ENCODE measurements around the gene PNPLA5.
A peak's percentile ranks its signal among the peaks of the same experiment; 100 is the strongest.

Gene PNPLA5

GRCh38 chr22:43855431-43855830 is 36.4 kb downstream of the PNPLA5 start:
- H3K27ac Mint-ChIP-seq (ENCODE audit: low read depth): no peak overlapping the region
- ATAC-seq (replicated peaks; ENCODE audit: extremely low read depth, poor library complexity, severe bottlenecking) (no peak), DNase-seq (ENCODE audit: low spot score in 2 of 2) (no peak)
- H3K9me3 Mint-ChIP-seq: peaks cover 7% of the 10 kb centered on the region
- H3K36me3 Mint-ChIP-seq (ENCODE audit: insufficient read depth): no peaks in the 10 kb centered on the region
- H3K4me3 Mint-ChIP-seq: no peak overlapping the region
- H3K27me3 Mint-ChIP-seq: peaks cover 92% of the 10 kb centered on the region
- no peaks in the 10 kb centered on the region for H3K4me1 Mint-ChIP-seq

DNA sequence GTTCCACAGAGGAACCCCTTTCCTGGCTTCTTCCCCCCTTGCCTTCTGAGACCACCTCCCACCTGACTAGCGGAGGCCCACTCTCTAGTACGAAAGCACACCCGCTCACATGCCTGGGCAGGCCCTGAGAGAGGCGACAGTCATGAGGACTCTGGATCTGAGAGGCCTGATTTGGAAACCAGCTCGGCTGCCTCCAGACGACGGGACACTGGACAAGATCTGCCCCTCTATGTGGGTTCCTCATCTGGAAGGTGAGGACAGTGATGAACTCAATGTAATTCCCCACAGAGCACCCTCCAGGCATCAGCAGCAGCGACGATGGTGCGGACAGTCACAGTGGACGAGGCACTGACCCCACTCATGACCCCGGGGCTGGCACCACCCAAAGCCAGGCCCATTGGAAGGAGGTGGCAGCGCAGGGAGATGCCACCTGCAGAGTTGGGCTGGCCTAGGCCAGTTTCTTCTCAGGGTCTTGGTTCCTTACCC is 37.0 kb downstream of the PNPLA5 start:
- DNase-seq (ENCODE audit: low spot score in 2 of 2) (no peak), ATAC-seq (replicated peaks; ENCODE audit: extremely low read depth, poor library complexity, severe bottlenecking) (no peak)
- Mint-ChIP-seq H3K27ac (ENCODE audit: low read depth) (no peak overlapping the region), H3K36me3 (ENCODE audit: insufficient read depth) (no peaks in the 10 kb centered on the region), H3K27me3 (peaks cover 92% of the 10 kb centered on the region), H3K4me3 (no peak overlapping the region), H3K4me1 (no peaks in the 10 kb centered on the region), H3K9me3 (peaks cover 7% of the 10 kb centered on the region)

GRCh38 chr22:43854121-43854785 is 37.6 kb downstream of the PNPLA5 start:
- no peaks in the 10 kb centered on the region for H3K4me1 Mint-ChIP-seq
- H3K27me3 Mint-ChIP-seq: peaks cover 92% of the 10 kb centered on the region
- no peak overlapping the region for H3K27ac Mint-ChIP-seq (ENCODE audit: low read depth)

GRCh38 chr22:43853328-43853931 is 38.4 kb downstream of the PNPLA5 start:
- H3K36me3 Mint-ChIP-seq (ENCODE audit: insufficient read depth): no peaks in the 10 kb centered on the region
- ATAC-seq (replicated peaks; ENCODE audit: extremely low read depth, poor library complexity, severe bottlenecking): no peak
- peaks cover 90% of the 10 kb centered on the region for H3K27me3 Mint-ChIP-seq
- H3K9me3 Mint-ChIP-seq: peaks cover 7% of the 10 kb centered on the region
- no peaks in the 10 kb centered on the region for H3K4me1 Mint-ChIP-seq
- no peak for DNase-seq (ENCODE audit: low spot score in 2 of 2)
- H3K27ac Mint-ChIP-seq (ENCODE audit: low read depth): no peak overlapping the region
- H3K4me3 Mint-ChIP-seq: no peak overlapping the region

More at GRCh38 chr22:43854121-43854785, 37.6 kb downstream of the PNPLA5 start:
- Mint-ChIP-seq H3K9me3 (peaks cover 7% of the 10 kb centered on the region), H3K4me3 (no peak overlapping the region), H3K36me3 (ENCODE audit: insufficient read depth) (no peaks in the 10 kb centered on the region)
- ATAC-seq (replicated peaks; ENCODE audit: extremely low read depth, poor library complexity, severe bottlenecking) (no peak), DNase-seq (ENCODE audit: low spot score in 2 of 2) (no peak)

- H3K27ac Mint-ChIP-seq (ENCODE audit: low read depth): no peak overlapping the region
- no peak for ATAC-seq (replicated peaks; ENCODE audit: extremely low read depth, poor library complexity, severe bottlenecking)
- H3K9me3 Mint-ChIP-seq: peaks cover 7% of the 10 kb centered on the region
- H3K36me3 Mint-ChIP-seq (ENCODE audit: insufficient read depth): no peaks in the 10 kb centered on the region
- H3K4me3 Mint-ChIP-seq: no peak overlapping the region
- H3K4me1 Mint-ChIP-seq: no peaks in the 10 kb centered on the region
- H3K27me3 Mint-ChIP-seq: peaks cover 86% of the 10 kb centered on the region
- no peak for DNase-seq (ENCODE audit: low spot score in 2 of 2)
Measured at GRCh38 chr22:43852573-43853327, 39.1 kb downstream of the PNPLA5 start.

GRCh38 chr22:43851979-43852307 is 39.9 kb downstream of the PNPLA5 start:
- no peak for ATAC-seq (replicated peaks; ENCODE audit: extremely low read depth, poor library complexity, severe bottlenecking)
- Mint-ChIP-seq H3K4me3 (no peak overlapping the region), H3K9me3 (peaks cover 3% of the 10 kb centered on the region), H3K27me3 (peaks cover 86% of the 10 kb centered on the region), H3K27ac (ENCODE audit: low read depth) (no peak overlapping the region), H3K36me3 (ENCODE audit: insufficient read depth) (no peaks in the 10 kb centered on the region), H3K4me1 (no peaks in the 10 kb centered on the region)
- no peak for DNase-seq (ENCODE audit: low spot score in 2 of 2)

DNA sequence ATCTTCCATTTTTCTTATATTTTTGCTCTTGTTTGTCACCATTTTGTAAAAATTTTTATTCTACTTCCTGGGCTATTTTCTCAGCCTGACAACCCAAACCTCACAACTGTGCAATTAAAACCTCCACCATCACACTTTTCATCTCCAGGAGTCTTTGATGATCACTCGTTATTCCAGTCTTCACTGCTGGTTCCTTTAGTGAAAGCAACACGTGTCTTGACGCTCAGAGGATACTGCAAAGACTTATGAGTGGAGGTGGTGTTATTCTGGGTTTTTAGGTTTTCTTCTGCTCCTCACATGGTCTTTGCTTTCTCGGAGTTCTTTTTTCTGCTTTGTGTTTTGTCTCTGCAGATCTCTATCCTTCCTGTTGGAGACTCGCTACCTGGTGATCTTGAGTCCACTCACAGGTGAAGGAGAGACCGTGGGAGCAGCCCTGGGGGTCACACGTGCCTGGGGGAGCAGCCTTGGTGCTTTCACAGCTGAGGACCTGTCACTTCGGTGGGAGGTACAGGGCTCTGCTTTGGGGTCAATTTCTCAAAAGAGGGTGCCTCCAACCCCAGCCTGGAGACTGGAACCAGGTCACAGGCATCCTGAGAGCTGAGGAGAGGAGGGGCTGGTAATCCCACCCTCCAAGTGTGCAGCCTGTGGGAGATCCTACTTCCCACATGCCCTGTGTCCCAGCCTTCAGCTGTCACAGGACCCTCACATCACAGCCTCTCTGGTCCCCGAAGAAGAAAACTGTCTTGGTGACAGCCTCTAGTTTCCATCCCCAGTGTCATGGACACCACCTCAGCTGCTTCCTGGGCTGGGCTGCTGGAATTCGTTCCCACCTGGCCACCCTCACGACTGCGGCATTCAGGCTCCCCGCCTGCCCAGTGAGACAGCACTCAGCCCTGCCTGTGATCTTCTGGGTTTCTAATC is 40.5 kb downstream of the PNPLA5 start:
- ATAC-seq (replicated peaks; ENCODE audit: extremely low read depth, poor library complexity, severe bottlenecking): no peak
- peaks cover 85% of the 10 kb centered on the region for H3K27me3 Mint-ChIP-seq
- H3K9me3 Mint-ChIP-seq: no peaks in the 10 kb centered on the region
- H3K36me3 Mint-ChIP-seq (ENCODE audit: insufficient read depth): no peaks in the 10 kb centered on the region
- peak overlapping the region; percentile 20 for H3K27ac Mint-ChIP-seq (ENCODE audit: low read depth)
- H3K4me1 Mint-ChIP-seq: no peaks in the 10 kb centered on the region
- no peak overlapping the region for H3K4me3 Mint-ChIP-seq
- DNase-seq (ENCODE audit: low spot score in 2 of 2): no peak

DNA sequence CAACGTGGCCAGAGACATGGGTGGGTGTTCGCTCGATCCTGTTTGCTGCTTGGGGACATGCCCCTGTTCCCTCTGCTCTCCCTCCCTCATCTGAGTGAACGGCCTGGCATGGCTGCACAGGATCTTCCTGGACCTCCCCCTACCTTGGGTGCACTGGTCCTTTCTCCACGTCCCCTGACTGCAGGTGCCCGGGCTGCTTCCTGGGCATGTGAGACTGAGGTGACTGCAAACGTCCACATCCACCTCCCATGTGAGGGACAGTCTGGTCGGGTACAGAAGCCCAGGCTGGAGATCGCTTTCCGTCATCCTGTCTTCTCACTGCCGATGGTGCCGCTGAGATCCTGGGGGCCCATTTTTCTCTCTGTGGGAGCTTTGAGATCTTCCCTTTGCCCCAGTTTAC is 41.3 kb downstream of the PNPLA5 start:
- Mint-ChIP-seq H3K27me3 (peaks cover 85% of the 10 kb centered on the region), H3K9me3 (no peaks in the 10 kb centered on the region), H3K4me1 (no peaks in the 10 kb centered on the region), H3K27ac (ENCODE audit: low read depth) (peak overlapping the region; percentile 20), H3K4me3 (no peak overlapping the region), H3K36me3 (ENCODE audit: insufficient read depth) (no peaks in the 10 kb centered on the region)
- no peak for DNase-seq (ENCODE audit: low spot score in 2 of 2)
- ATAC-seq (replicated peaks; ENCODE audit: extremely low read depth, poor library complexity, severe bottlenecking): no peak

- ATAC-seq (replicated peaks; ENCODE audit: extremely low read depth, poor library complexity, severe bottlenecking) (no peak), DNase-seq (ENCODE audit: low spot score in 2 of 2) (no peak)
- no peak overlapping the region for H3K27ac Mint-ChIP-seq (ENCODE audit: low read depth)
- H3K9me3 Mint-ChIP-seq: no peaks in the 10 kb centered on the region
- no peak overlapping the region for H3K4me3 Mint-ChIP-seq
- H3K4me1 Mint-ChIP-seq: no peaks in the 10 kb centered on the region
- peaks cover 88% of the 10 kb centered on the region for H3K27me3 Mint-ChIP-seq
- H3K36me3 Mint-ChIP-seq (ENCODE audit: insufficient read depth): no peaks in the 10 kb centered on the region
Measured at GRCh38 chr22:43849731-43850130, 42.1 kb downstream of the PNPLA5 start.

- Mint-ChIP-seq H3K27ac (ENCODE audit: low read depth) (no peak overlapping the region), H3K4me1 (no peaks in the 10 kb centered on the region), H3K4me3 (no peak overlapping the region), H3K27me3 (peaks cover 84% of the 10 kb centered on the region), H3K36me3 (ENCODE audit: insufficient read depth) (no peaks in the 10 kb centered on the region), H3K9me3 (no peaks in the 10 kb centered on the region)
- ATAC-seq (replicated peaks; ENCODE audit: extremely low read depth, poor library complexity, severe bottlenecking): no peak
- no peak for DNase-seq (ENCODE audit: low spot score in 2 of 2)
Measured at GRCh38 chr22:43848366-43849171, 43.2 kb downstream of the PNPLA5 start.

DNA sequence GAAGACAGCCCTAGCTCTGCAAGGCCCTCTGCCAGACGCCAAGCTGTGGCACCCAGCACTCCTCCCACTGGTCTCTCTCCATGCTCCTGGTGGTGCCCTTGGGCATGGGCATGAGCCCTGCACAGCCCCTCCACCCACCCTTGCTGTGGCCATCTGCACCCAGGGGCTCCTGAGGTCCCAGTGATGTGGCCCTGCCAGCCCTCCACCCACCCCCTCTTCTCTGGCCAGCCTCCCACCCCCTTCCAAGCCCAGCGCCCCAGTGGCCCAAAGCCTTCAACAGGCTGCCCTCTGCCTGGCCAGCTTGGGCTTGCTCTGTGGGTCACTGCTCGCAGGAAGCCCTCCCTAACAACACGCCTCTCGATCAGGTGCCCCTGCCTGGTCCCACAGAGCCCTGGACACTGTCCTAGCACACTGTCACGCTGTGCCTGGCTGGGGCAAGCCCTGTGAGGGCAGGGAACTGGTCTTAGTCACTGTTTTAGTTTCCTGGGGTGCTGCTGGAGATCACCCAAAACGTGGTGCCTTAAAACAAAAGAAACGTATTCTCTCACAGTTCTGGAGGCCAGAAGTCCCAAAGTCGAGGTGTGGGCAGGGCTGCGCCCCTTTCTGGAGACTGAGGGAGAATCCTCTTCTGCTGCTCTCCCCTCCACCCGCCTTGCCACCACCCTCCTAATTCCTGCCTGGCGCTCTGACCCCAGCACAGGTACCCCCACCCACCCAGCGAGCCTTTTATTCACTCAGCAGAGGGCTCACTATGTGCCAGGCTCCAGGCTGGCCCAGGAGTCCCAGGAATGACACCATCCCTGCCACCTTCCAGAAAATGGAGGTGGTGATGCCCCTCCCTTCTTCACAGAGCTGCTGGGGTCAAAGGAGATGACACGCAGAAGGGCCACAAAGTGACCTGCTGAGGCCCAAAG is 44.2 kb downstream of the PNPLA5 start:
- Mint-ChIP-seq H3K4me1 (no peaks in the 10 kb centered on the region), H3K27ac (ENCODE audit: low read depth) (no peak overlapping the region), H3K36me3 (ENCODE audit: insufficient read depth) (no peaks in the 10 kb centered on the region), H3K9me3 (no peaks in the 10 kb centered on the region), H3K27me3 (peaks cover 74% of the 10 kb centered on the region), H3K4me3 (no peak overlapping the region)
- DNase-seq (ENCODE audit: low spot score in 2 of 2) (no peak), ATAC-seq (replicated peaks; ENCODE audit: extremely low read depth, poor library complexity, severe bottlenecking) (no peak)

All from central memory CD8-positive, alpha-beta T cell (primary cell).